IPS-15b (cell line): ENCODE data around the gene NDUFAB1.

Experiments used
- H3K27me3 ChIP-seq: one replicate; pipeline ENCODE4 v1.6.1; 2013; ENCODE audit warnings: low read length; ENCODE audit not compliant: control insufficient read depth, insufficient read depth
- H3K36me3 ChIP-seq: one replicate; pipeline ENCODE4 v1.6.1; 2013; ENCODE audit warnings: low read length; ENCODE audit not compliant: control insufficient read depth, insufficient read depth
- H3K4me1 ChIP-seq: one replicate; pipeline ENCODE4 v1.6.1; 2013; ENCODE audit warnings: mild to moderate bottlenecking, low read length; ENCODE audit not compliant: control insufficient read depth, insufficient read depth
- H3K4me3 ChIP-seq: one replicate; pipeline ENCODE4 v1.5.1; 2013; ENCODE audit warnings: low read depth, low read length
- H3K9ac ChIP-seq: one replicate; pipeline ENCODE4 v1.6.1; 2013; ENCODE audit warnings: low read depth, mild to moderate bottlenecking, low read length
- H3K9me3 ChIP-seq: one replicate; pipeline ENCODE4 v1.6.1; 2013; ENCODE audit warnings: mild to moderate bottlenecking, low read length; ENCODE audit not compliant: control insufficient read depth, insufficient read depth

Gene NDUFAB1

DNA sequence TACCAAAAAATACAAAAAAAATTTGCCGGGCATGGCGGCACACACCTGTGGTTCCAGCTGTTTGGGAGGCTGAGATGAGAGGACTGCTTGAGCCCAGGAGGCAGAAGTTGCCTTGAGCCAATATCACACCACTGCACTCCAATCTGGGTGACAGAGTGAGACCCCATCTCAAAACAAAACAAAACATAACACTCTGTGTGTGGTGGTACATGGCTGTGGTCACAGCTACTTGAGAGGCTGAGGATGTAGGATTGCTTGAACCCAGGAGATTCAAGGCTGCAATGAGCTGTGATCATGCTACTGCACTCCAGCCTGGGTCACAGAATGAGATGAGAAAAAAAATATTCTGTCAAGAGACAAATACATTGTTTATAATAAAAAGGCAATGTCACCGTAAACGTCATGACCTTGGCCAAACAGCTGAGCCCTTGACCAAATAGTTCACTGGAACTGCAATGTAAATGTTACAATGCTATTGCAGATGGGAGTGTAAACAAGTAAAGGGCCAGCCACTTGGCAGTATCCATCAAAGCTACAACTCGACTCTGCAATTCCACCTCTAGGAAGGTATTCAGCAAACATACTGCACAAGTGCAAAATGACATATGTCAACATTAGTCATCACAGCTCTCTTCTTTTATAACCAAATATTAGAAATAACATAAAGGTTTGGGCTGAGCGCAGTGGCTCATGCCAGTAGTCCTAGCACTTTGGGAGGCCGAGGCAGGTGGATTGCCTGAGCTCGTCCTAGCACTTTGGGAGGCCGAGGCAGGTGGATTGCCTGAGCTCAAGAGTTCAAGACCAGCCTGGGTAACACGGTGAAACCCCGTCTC is 55.9 kb downstream of the NDUFAB1 start:
- Histone ChIP-seq H3K4me1 (no peaks in the 10 kb centered on the region), H3K4me3 (no peak overlapping the region), H3K27me3 (no peaks in the 10 kb centered on the region), H3K36me3 (peaks cover 34% of the 10 kb centered on the region), H3K9me3 (no peaks in the 10 kb centered on the region), H3K9ac (no peak overlapping the region)

GRCh38 chr16:23538919-23539278 is 57.2 kb downstream of the NDUFAB1 start:
- H3K27me3 ChIP-seq: no peaks in the 10 kb centered on the region
- no peaks in the 10 kb centered on the region for H3K9me3 ChIP-seq
- H3K36me3 ChIP-seq: peaks cover 36% of the 10 kb centered on the region
- no peak overlapping the region for H3K4me3 ChIP-seq
- H3K9ac ChIP-seq: no peak overlapping the region
- H3K4me1 ChIP-seq: no peaks in the 10 kb centered on the region

GRCh38 chr16:23537390-23537789 is 58.7 kb downstream of the NDUFAB1 start:
- H3K4me1 ChIP-seq: no peaks in the 10 kb centered on the region
- no peaks in the 10 kb centered on the region for H3K27me3 ChIP-seq
- no peak overlapping the region for H3K9ac ChIP-seq
- H3K4me3 ChIP-seq: no peak overlapping the region
- no peaks in the 10 kb centered on the region for H3K9me3 ChIP-seq
- peaks cover 44% of the 10 kb centered on the region for H3K36me3 ChIP-seq

DNA sequence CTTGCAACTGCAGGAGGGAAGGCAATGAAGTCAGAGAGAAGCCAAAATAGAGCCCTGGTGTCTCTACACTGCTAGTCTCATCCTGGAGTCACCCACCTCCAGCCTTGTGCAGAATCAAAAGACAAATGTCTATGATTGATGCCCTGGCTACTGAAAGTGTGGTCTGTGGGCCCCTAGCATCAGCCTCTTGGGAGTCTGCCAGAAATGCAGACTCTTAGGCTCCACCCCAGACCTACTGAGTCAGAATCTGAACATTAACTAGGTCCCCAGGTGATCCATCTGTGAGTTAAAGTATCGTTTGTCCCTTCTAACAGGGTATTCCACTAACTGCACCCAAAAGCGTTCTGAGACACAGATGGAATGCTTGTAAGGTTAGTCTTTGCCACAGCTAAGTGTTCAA is 60.2 kb downstream of the NDUFAB1 start:
- Histone ChIP-seq H3K36me3 (peaks cover 46% of the 10 kb centered on the region), H3K9me3 (no peaks in the 10 kb centered on the region), H3K4me3 (no peak overlapping the region), H3K27me3 (no peaks in the 10 kb centered on the region), H3K4me1 (no peaks in the 10 kb centered on the region), H3K9ac (no peak overlapping the region)

DNA sequence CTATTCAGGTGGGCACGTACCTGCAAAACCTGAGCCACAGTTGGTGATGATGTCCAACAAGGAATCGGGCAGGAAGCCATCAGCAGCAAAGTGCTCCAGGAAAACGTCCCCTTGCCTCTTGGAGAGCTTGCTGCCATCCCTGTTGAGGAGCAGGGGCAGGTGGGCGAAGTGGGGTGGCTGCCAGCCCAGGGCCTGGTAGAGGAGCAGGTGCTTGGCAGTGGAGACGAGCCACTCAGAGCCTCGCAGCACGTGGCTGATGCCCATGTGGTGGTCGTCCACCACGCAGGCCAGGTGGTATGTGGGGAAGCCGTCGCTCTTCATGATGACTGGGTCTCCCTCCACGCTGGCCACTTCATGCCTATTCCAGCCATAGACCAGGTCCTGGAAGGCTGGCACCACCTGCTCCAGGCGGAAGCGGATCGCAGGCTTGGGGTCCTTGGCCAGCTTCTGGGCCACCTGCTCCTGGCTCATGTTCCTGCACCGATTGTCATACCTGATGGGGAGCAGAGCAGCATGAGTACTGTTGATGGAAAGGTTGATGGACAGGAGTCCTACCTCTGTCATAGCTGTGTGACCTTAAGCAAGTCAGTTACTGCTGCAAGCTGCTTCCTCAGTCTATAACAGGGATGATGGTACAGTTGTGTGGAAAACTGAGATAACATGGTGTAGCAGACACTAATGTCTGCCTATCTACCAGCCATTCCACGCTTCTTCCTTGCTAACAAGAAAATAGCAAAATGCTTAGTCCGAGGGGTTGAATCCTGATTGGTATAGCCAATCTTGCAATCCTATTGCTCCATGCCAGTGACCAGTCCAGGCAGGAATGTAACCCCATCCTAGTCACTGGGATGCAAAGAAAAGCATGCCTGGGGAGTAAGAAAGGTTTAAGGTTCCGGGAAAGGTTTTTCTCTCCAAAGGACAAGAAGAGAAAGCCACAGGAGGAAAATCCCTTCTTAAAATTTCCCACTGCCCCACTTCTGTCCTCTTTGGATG is 61.0 kb downstream of the NDUFAB1 start:
- Histone ChIP-seq H3K9ac (no peak overlapping the region), H3K4me1 (no peaks in the 10 kb centered on the region), H3K36me3 (peaks cover 43% of the 10 kb centered on the region), H3K9me3 (no peaks in the 10 kb centered on the region), H3K4me3 (no peak overlapping the region), H3K27me3 (no peaks in the 10 kb centered on the region)

DNA sequence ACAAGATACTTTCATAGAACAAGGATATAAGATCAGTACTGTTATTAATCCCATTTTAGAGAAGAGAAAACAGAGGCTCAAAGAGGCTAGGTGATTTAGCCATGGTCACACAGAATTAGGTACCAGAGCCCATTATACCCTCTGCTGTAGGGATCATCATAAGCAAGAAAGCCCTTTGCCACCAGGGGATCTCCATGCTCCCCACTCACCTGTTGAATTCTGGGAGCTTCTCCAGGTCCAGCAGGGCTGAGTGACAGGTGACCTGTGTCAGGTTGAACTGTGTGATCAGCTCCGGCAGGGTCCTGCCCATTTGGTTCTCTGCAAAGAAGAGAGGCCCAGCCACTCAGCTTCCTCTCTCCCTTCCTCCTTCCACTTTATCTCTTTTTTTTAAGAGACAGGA is 63.7 kb downstream of the NDUFAB1 start:
- Histone ChIP-seq H3K9ac (no peak overlapping the region), H3K4me3 (no peak overlapping the region), H3K4me1 (no peaks in the 10 kb centered on the region), H3K27me3 (no peaks in the 10 kb centered on the region), H3K36me3 (peaks cover 48% of the 10 kb centered on the region), H3K9me3 (no peaks in the 10 kb centered on the region)
